ENCODE measurements around the gene PXK.

Gene PXK

DNA sequence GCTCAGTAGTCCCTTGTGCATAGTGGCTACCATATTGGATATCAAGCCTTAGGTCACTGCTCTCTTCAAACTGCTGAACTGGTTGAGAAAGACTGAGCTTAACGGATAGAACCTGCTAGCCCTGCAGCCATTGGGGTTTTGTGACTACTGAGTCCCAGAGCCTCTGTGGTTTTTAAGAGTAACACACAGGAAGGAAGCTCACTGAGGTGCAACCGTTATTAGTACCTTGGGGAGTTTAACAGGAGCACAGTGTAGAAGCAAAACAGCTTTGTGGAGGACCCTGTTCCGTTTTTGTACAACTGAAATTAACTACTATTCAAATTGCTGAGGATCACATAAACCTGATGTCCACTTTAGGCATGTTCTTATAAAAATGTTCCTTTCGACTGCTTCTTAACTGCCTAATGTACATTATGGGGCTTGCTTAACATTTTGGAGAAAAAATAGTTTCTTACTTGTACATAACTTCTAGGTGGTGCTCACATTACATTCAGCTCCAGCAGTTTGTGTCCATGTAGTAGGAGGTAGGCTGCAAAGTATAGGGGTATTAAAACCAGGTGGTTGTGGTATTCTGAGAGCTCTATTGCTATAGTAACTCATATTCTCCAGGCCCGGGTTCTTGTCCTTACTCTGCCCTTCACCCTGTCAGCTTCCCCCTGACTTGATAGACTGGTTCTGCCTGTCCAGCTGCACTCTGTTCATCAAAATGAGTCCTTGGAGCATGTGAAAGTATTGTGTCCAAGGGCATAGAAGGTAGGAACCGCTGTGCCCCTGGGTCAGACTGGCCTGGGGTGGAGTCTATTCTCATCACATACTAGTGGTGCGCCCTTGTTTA, 17.3 kb downstream of the PXK start:
- DNase-seq, result peak; percentile 35

GRCh38 chr3:58350627-58351013, 17.9 kb downstream of the PXK start:
- no peak for DNase-seq

DNA sequence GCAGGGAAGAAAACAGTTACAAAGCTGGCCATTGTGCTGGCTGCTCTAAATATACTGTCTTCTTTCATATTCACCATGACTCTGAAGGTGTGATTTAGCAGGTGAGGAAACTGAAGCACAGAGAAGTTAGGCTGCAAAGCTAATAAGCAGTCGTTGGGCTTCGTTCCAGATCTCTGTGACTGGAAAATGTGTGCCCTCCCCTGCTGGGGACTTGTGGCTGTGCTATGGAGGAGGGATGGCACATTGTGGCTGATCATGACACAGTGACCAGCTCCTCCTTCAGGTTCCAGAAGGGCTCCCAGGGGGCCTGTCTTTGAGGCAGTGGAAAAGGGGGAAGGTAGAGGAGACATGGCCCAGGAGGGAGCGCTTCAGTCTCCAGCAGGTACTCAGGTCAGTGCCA, 19.2 kb downstream of the PXK start:
- no peak for DNase-seq

DNA sequence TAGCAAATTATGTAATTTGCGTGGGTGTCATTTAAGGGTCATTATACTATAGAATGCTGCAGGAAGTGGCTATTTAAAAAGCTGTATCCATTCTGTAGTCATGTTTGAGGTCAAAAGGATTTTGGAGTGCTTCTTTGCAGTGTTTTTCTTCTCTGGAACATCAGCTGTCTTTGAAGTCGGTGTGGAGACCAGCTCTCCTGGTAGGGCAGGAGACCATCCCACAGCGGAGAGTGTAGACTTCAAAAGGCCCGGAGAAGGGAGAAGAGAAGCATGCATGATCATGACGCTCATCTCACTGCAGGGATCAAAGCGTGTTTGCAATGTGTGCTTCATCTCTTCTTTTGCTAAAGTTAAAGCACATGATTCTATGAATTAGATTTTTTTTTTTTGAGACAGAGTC, 19.9 kb downstream of the PXK start:
- DNase-seq, result no peak

GRCh38 chr3:58353722-58354553, 21.2 kb downstream of the PXK start:
- peak; percentile 29 for DNase-seq

DNA sequence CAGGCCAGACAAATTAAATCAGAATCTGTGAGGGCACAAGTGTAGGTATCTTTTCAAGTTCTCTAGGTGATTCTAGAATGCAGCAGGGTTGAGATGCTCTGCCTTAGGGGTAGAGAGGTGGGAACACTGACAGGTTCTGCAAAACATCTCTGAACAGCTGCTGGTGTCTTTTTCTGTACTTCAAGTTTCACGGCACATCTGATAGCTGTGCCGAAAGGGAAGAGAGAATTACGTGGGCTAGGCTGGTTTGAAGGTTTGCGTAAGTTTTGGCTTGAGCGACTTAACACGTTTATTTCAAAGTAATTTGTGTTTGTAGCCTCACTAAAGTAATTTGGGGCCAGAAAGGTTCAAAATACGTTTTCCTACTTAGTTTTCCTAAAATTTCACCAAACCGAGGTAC, 22.5 kb downstream of the PXK start:
- no peak for DNase-seq

DNA sequence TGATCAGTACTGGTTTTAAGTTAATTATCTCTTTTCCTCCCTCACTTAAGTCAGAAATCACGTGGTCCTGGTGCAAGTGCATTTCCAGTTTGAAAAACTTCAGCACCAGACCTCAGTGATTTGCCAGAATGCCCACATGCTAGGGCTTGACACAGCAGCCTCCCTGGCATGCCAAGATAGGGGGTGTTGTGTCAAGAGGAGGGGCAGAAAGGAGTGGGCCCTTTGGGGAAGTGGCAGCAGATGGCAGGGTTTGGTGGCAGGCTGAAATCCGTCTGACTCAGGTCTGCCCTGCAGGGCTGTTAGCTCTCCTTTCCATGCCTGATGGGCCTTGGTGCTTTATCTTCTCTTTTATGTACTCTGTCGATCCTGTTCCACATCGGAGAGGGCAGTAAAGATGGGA, 23.4 kb downstream of the PXK start:
- no peak for DNase-seq

DNA sequence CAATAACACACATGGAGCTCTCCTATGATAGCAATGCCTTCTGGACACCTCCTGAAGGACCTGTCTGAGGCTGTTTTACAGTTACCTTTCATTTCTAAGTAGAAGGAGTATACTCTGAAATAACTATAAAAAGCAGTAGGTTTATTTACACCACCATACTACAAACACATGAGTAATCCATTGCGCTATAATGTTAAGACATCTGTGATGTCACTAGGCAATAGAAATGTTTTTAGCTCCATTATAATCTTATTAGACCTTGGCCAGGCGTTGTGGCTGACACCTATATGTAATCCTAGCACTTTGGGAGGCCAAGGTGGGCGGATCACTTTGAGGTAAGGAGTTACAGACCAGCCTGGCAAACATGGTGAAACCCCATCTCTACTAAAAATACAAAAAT, 24.7 kb downstream of the PXK start:
- DNase-seq, result peak; percentile 31

DNA sequence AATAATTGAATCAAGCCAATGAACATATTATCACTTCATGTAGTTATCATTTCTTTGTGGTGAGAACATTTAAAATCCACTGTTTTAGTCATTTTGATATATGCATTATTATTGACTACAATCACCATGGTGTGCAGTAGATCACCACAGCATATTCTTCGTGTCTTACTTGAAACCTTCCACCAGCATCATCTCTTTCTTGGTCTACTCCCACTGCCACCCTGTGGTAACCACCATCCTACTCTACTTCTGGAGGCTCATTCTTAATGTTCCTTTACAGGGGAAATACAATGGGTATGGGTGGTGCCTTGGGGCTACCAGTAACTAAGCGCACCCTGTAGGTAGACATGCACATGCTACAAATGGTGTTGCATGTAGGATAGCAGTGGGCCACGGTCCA, 25.4 kb downstream of the PXK start:
- DNase-seq, result no peak

- no peak for DNase-seq
These were observed 26.1 kb downstream of the PXK start for GRCh38 chr3:58358808-58359207.

DNA sequence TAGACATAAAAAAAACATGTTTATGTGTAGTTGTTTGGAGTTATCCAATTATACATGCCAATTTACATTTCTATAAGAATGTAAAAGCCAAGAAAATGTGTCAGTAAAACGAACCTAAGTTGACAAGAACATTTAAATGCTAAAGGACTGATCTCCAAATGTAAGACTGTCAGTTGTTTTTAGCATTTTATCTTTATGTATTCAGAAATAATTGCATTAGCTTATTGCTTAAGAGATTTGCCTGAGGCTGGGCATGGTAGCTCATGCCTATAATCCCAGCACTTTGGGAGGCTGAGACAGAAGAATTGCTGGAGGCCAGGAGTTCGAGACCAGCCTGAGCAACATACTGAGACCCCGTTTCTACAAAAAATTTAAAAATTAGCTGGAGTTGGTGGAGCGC, 26.9 kb downstream of the PXK start:
- DNase-seq, result no peak

GRCh38 chr3:58361866-58362265, 29.2 kb downstream of the PXK start:
- DNase-seq, result no peak

- DNase-seq, result no peak
These were observed 34.0 kb downstream of the PXK start for GRCh38 chr3:58366699-58367098.

GRCh38 chr3:58369038-58369437, 36.3 kb downstream of the PXK start:
- no peak for DNase-seq

- no peak for DNase-seq
These were observed 37.2 kb downstream of the PXK start for GRCh38 chr3:58369876-58370275.

DNA sequence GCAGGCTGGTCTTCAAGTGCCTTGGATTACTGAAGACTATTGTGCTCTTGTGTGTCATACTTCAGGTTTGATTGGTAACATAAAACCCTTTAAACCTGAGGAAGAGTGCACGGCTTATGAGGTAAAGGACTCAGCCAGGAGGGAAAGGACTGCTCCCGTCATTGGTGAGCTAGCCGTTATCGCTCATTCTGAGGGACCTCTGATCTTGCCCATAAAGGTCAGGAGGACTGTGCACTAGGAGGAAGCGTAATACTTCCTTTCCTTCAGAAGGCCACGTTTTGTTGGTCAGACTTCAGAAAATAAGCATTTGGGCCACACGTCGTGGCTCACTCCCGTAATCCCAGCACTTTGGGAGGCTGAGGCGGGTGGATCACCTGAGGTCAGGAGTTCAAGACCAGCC, 37.7 kb downstream of the PXK start:
- no peak for DNase-seq

DNA sequence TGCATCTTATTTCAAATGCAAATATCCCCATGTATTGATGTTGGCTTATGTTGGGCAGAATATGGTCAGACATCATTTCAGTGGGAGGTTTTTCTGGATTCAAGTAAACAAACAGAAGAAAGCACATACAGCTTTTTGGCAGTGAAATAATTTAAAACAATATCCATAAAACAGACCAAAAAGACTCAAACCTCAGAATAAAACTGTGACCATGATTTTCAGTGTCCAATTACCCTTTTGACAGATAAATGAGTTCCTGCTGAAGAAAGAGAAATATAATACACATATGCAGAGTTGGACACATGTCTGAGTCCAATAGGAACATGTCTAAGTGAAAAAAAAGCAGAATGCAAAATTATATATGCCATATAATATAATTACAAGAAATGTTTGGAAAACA, 39.1 kb downstream of the PXK start:
- DNase-seq, result no peak

GRCh38 chr3:58375254-58375653, 42.6 kb downstream of the PXK start:
- no peak for DNase-seq

GRCh38 chr3:58377168-58377567, 44.5 kb downstream of the PXK start:
- DNase-seq, result no peak

GRCh38 chr3:58377750-58378149, 45.1 kb downstream of the PXK start:
- no peak for DNase-seq

DNA sequence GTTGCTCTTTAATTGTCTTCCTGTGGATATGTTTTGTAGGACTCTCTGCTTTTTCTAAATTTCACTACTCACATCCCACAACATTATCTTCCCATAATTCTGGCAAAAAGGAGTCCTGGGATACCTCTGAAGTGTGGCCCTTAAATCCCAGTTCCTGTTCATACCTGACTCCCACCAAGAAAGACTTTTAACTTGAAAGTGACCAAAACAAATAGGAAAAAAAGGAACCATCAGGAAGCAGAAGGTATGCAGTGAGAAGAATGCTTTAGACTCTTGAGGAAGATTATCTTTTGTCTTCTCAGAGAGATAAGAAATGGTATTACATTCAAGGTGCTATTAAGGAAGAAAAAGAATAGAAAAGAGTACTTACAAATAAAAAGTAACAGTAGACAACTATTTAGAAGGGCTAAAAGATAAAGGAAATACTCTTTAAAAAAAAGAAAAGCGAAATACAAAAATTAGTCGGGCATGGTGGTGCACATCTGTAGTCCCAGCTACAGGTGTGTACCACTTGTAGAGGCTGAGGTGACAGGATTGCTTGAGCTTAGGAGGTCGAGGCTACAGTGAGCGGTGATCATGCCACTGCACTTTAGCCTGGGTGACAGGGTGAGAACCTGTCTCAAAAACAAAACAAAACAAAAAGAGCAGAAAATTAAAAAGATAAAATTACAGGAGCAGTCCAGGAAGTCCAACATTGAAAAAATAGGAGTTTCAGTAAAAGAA, 46.8 kb downstream of the PXK start:
- no peak for DNase-seq

DNA sequence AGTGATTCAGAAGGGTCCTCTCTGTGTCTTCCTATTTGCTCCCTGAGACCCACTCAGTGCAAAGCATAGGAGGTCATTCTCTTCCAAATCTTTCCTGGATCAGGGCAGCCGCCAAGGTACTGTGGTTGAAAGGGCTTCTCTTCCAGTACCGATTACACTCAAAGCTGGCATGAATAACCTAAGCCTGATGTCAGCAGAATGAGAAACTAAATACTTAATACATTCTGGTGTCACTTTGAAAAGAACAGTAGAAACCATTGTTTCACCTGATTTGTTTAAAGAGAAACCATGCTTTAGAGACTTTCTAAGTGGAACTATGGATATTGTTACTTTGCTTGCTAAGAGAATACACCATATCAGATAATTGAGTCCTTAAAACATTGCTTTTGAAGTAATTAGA, 50.8 kb downstream of the PXK start:
- no peak for DNase-seq

DNA sequence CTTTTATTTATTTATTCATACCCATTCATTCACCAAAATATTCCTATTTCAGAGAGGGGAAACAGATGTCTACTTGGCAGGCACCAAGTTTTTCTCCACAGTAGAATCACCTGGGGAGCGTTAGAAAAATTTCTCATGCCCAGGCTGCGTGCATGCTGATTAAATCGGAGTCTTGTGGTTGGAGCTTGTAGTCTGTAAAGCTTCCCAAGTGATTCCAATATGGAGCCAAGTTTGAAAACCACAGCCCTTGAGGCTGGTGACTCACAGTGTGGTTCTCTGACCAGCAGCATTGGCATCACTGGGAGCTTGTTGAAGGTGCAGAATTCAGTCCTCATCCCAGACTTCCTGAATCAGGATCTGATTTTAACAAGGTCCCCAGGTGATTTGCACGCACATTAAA, 51.2 kb downstream of the PXK start:
- no peak for DNase-seq

All from NK-92 treated with Interleukin-12 subunit alpha and Interleukin-12 subunit beta, amount 100 ng/mL, for 24 hours (cell line).